Mesothelial cell of epicardium (in vitro differentiated cells): Measurements from ENCODE around the gene MBD2. TPM values are rescaled to one million over a fixed set of nuclear protein-coding genes. Genes with fewer than 3 reads are reported as not detected.

Experiments used
- DNase-seq, 2 experiments: peaks; one replicate each; pipeline ENCODE4 v3.0.0; 2021; ENCODE audit warnings: low spot score in 2 of 2; ENCODE audit not compliant: unreplicated experiment in 2 of 2
- H3K27ac Mint-ChIP-seq: 2 replicates; pipeline ENCODE4 v1.8.0; 2021; ENCODE audit warnings: mixed read lengths
- H3K27me3 Mint-ChIP-seq: 2 replicates; pipeline ENCODE4 v1.8.0; 2021; ENCODE audit warnings: low read depth, mixed read lengths
- H3K36me3 Mint-ChIP-seq: 2 replicates; pipeline ENCODE4 v1.8.0; 2021; ENCODE audit warnings: mixed read lengths
- H3K4me1 Mint-ChIP-seq: 2 replicates; pipeline ENCODE4 v1.8.0; 2021; ENCODE audit warnings: mixed read lengths
- H3K4me3 Mint-ChIP-seq: 2 replicates; pipeline ENCODE4 v1.8.0; 2021; ENCODE audit warnings: mild to moderate bottlenecking, moderate library complexity, mixed read lengths
- H3K9me3 Mint-ChIP-seq: 2 replicates; pipeline ENCODE4 v1.8.0; 2021; ENCODE audit warnings: mixed read lengths
- total RNA-seq: library from RNA; stranded (reverse); gene quantifications from 3 replicates; pipeline ENCODE4 v1.2.1, GENCODE V29; 2021
- TF ChIP-seq, protein P1 (sequence below): fragments of 200-600 bp; sonication (generic); IDR thresholded peaks from one replicate; pipeline ENCODE4 v1.5.0; 2021; ENCODE audit warnings: antibody characterized with exemption; ENCODE audit not compliant: unreplicated experiment

MBD2 gene
- total RNA-seq, 1 donor from 2014 or later = 66.0 TPM

DNA sequence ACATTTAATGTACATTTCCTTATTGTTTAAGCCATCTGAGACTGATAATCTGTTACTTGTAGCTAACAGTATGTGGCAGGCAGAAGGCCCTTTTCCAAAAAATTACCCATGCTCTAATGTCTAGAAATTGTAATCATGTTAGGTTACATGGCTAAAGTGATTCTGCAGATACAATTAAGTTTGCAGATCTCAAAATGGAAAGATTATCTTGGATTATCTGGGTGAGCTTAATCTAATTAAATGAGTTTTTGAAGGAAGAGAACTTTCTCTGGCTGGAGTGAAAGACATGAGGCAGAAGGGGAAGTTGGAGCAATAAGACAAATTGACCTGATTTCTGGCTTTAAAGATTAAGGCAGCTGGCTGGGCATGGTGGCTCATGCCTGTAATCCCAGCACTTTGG, 76.3 kb downstream of the MBD2 start:
- Mint-ChIP-seq H3K9me3 (peaks cover 9% of the 10 kb centered on the region), H3K4me1 (peaks cover 19% of the 10 kb centered on the region), H3K36me3 (peaks cover 44% of the 10 kb centered on the region), H3K27me3 (no peaks in the 10 kb centered on the region), H3K27ac (peak overlapping the region; percentile 3), H3K4me3 (no peak overlapping the region)
- TF ChIP-seq, protein P1, sequence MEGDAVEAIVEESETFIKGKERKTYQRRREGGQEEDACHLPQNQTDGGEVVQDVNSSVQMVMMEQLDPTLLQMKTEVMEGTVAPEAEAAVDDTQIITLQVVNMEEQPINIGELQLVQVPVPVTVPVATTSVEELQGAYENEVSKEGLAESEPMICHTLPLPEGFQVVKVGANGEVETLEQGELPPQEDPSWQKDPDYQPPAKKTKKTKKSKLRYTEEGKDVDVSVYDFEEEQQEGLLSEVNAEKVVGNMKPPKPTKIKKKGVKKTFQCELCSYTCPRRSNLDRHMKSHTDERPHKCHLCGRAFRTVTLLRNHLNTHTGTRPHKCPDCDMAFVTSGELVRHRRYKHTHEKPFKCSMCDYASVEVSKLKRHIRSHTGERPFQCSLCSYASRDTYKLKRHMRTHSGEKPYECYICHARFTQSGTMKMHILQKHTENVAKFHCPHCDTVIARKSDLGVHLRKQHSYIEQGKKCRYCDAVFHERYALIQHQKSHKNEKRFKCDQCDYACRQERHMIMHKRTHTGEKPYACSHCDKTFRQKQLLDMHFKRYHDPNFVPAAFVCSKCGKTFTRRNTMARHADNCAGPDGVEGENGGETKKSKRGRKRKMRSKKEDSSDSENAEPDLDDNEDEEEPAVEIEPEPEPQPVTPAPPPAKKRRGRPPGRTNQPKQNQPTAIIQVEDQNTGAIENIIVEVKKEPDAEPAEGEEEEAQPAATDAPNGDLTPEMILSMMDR = no peak
- DNase-seq = no peak

DNA sequence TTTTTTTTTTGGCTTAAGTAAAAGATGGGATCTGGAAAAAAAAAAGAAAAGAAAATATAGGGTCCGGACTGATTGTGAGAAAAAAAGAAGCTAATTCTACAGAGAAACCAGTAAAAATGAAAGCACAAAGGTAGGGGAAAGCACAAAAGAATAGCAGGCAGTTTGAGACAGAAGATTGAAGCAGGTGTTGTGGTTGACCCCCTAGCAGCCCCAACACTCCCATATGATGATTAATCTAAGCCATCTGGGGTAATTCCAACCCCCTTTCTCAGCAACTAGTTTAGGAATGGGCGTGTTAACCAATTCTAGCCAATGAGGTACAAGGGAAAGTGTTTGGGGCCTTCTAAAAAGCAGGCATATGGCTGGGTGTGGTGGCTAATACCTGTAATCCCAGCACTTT, 77.0 kb downstream of the MBD2 start:
- peaks cover 16% of the 10 kb centered on the region for H3K9me3 Mint-ChIP-seq

DNA sequence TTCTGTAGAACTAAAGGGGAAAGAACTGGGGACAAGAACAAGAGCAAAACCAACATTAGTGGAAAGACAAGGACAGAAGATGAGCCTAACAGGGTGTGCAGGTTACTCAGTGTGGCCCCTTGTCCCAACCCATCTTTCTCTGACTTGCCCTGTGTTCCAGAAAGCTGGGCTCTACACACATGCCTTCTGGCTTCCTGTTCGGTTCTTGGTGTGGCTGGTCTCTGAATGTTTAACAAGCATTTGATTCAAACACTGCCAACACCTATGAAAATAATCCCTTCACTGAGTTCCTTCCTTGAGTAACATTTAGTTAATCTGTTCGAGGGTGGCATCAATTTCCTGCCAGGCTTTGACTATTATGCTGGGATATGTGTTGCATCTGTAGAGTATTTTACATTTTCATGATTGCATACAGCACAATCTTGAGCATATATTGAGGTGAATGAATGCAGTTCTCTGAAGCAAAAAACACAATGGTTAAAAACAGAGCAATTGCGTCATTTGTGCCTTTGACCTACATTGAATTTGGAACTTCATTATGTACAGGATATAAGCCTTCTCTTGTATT, 83.3 kb downstream of the MBD2 start:
- Mint-ChIP-seq H3K27ac (no peak overlapping the region), H3K9me3 (peaks cover 46% of the 10 kb centered on the region), H3K4me1 (no peaks in the 10 kb centered on the region), H3K4me3 (no peak overlapping the region), H3K27me3 (no peaks in the 10 kb centered on the region), H3K36me3 (peaks cover 52% of the 10 kb centered on the region)
- TF ChIP-seq, protein P1 = no peak
- DNase-seq = no peak

More for the DNA sequence above, 77.0 kb downstream of the MBD2 start:
- Mint-ChIP-seq H3K4me1 (peaks cover 19% of the 10 kb centered on the region), H3K36me3 (peaks cover 47% of the 10 kb centered on the region), H3K27me3 (no peaks in the 10 kb centered on the region), H3K4me3 (no peak overlapping the region), H3K27ac (no peak overlapping the region)
- TF ChIP-seq, protein P1 = no peak
- DNase-seq = no peak

DNA sequence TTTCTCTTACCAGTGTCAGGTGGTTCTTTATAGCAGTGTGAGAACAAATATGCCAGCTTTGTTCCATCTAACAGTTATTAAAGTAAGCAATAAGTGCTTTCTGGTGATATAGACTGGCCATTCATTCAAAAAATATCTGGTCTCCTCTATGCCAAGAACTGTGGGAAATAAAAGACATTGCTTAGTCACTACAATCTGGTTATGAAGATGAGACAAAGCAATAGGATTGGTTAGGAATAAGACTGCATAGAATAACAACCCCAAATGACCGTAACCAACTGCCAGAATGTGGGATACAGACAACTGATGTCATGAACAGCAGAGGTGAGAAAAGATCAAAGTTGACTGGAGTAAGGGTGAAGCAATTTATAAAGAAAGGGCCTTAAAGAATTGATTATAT, 83.8 kb downstream of the MBD2 start:
- Mint-ChIP-seq H3K27me3 (no peaks in the 10 kb centered on the region), H3K4me3 (no peak overlapping the region), H3K27ac (no peak overlapping the region), H3K9me3 (peaks cover 46% of the 10 kb centered on the region), H3K36me3 (peaks cover 52% of the 10 kb centered on the region), H3K4me1 (no peaks in the 10 kb centered on the region)
- TF ChIP-seq, protein P1 = no peak
- DNase-seq = no peak

DNA sequence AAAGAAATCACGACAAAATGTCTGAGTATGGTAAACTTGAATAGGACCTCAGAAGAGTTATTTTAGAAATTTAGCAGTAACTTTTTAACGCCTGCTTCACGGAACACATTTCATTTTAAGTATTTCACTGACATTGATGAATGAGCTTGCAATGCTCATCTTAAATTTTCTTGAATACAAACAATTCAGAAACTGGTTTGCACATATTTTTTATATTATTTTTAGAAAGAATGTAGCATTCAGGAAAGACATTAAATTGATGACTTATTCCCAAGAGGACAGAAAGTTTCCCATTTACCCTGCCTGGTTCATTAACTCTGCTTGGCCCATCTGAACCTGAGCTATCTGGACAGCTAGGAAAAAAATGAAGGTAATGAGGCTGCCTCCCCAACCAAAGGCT, 89.3 kb downstream of the MBD2 start:
- Mint-ChIP-seq H3K4me3 (no peak overlapping the region), H3K27me3 (no peaks in the 10 kb centered on the region), H3K27ac (no peak overlapping the region)

More for the DNA sequence above, 89.3 kb downstream of the MBD2 start:
- TF ChIP-seq, protein P1 = no peak
- H3K9me3 Mint-ChIP-seq = peaks cover 15% of the 10 kb centered on the region
- DNase-seq = no peak
- peaks cover 20% of the 10 kb centered on the region for H3K36me3 Mint-ChIP-seq
- peaks cover 8% of the 10 kb centered on the region for H3K4me1 Mint-ChIP-seq
